GM19468 (cell line): ENCODE results near the gene SHQ1.
"Not testable (repeated sequence)": the region's sequence is repeated elsewhere in the genome, so short reads cannot be mapped to it uniquely, and the experiment has no call there.

Experiments used
- ATAC-seq: cut with Tn5 transposase; IDR thresholded peaks from one replicate; pipeline ENCODE4 v1.9.1; 2021; ENCODE audit warnings: mild to moderate bottlenecking, moderate library complexity, moderate number of reproducible peaks; ENCODE audit not compliant: unreplicated experiment; ENCODE audit errors: extremely low read depth

The SHQ1 gene

DNA sequence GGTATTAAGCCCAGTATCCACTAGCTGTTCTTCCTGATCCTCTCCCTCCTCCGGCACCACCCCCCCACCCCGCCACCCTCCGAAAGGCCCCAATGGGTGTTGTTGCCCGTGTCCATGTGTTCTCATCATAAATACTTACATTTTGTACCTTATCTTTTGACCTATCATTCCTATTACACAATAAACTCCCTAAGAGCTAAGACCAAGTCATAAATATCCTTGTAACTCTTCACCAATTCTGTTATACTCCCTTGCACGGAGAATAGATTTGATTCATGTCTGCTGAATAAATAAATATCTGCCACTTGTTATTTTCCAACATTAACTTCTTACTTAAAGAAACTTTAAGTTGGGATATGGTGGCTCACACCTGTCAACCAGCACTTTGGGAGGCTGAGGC, 43.9 kb downstream of the SHQ1 start:
- no peak for ATAC-seq

DNA sequence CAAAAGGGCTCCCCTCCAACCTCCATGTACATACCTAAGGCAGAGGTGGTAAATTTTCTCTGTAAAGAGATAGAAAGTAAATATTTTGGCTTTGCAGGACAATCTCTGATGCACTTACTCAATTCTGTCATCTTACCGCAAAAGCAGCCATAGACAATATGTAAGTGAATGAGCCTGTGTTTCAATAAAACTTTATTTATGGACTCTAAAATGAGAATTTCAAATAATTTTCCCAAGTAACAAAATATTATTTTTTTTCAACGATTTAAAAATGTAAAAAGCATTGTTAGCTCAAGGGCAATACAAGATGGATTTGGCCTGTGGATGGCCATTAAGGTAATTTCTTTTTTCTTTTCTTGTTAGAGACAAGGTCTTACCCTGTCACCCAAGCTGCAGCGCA, 44.7 kb downstream of the SHQ1 start:
- no peak for ATAC-seq

DNA sequence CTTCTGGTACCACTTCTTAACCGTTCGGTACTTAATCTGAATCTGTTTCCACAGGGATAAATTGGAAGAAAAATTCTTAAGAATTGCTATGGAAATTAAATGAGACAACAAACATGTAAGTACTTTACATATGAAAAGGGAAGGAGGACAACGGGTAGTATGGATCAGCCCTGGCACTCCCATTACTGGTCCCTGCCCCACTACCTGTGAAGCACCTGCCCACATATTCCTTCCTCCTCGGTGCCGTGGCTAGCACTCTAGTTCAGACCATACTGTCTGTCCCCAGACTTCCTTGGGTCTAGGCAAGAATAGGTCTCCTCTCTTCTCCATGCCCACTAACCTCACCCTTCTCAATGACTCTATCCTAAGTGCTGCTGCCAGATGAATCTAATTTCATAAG, 46.2 kb downstream of the SHQ1 start:
- no peak for ATAC-seq

DNA sequence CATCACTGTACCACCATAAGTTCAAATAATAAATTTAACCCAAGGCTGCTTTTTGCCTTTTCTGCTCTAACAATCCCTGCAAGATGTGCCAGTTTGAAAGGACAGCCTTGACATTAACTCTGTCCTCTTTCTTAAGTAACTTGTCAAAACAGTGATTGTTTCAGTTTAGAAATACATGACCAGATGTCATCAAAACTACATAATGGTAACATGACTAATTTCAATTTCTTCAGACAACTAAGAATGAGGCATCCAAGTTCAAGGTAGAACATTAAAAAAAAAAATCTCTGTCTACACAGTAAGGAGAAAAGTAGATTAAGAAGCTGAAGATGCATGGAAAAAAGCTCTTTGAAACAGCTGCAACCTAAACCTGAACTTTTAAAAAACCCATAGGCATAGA, 47.4 kb downstream of the SHQ1 start:
- no peak for ATAC-seq

DNA sequence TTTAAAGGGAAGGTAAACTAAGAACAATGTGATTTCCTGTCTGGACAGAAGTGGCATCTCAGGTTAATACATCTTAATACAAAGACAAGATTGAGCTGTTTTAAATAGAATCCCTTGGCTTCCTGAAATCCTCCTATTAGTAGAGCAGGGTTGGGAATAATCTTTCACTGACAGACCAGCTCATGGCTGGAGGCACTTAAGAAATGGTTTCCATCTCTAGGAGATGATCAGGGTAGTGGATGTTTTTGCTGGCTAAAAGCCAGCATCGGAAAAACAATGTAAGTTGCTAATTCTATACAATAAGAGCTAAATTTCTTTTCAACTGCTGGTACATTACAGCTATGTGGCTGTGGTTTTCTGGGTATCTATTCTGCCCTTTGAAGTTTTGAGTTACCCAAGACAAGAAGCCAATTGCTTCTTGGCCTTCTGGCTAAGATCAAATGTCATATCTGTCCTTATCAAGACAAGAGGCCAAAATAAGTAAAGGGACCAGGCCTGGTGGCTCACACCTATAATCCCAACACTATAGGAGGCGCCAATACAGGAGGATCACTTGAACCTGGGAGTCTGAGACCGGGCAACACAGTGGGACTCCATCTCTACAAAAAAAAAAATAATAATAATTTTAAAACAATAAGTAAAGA, 49.6 kb downstream of the SHQ1 start:
- ATAC-seq, result no peak

DNA sequence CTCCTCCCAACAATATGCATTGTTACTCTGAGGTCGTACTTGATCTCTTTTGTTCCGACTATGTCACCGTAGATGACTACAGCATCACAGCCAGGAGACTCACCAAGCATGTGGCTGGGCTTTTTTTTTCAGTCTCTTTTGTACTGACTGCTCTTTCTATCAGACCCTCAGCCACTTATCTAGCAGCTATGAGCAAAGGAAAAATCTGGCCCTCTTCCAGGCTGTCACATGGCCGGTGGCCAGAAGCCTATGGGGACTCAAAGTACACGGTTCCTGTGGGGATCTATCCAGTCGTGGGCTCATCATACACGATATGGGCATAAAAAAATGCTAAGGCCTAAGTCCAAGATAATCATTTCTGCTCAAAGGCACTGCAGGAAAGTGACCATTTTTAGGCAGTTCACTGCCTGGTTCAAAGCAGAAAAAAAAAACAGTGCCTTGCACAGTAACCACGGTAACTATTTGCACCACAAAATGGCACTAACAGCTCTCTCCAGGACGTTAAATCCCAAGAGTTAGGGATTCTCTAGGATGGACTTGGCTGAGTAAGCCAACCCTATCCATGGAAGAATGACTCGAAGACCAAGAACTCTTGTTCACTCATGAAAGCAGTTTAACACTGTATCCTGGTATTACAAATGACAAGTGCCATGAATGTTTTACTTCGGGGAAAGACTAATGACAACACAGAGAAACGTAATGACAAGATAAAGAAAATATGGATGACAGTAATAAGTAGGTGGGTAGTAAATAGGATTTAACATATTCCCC, 50.3 kb downstream of the SHQ1 start:
- ATAC-seq, result no peak

DNA sequence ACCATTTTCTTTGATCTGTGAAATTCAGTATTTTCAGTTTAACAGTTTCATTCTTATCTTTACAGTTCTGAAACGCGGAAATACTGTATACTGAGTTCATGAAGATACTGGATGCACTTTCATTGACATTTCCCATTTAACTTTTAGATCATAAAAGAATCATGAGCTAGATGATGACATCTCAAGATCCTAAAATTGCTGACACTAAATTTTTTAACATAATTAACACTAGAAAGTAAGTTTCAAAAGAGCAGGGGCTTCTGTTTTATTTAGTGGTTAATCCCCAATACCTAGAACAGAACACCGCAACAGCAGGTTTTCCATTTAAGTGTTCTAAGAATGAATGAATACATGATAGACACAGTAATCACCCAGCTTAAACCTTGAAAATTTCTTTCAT, 54.2 kb downstream of the SHQ1 start:
- ATAC-seq, result no peak

DNA sequence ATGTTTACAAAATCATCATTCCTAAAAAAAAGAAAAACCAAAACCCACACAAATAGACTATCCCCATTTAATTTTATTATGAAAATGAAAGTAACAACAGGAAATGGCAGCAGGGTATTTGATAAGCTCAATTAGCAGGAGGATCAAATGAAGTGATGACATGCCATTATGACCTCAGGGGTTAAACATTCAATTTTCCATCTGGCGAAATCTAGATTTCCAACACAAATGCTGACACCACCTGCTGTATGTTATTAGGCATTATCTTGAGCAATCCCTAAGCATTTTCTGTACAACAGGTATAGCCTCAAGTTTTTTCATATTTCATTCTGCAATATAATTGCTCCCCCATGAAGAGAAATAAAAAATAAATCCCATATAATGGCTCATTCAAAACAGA, 57.1 kb downstream of the SHQ1 start:
- no peak for ATAC-seq

DNA sequence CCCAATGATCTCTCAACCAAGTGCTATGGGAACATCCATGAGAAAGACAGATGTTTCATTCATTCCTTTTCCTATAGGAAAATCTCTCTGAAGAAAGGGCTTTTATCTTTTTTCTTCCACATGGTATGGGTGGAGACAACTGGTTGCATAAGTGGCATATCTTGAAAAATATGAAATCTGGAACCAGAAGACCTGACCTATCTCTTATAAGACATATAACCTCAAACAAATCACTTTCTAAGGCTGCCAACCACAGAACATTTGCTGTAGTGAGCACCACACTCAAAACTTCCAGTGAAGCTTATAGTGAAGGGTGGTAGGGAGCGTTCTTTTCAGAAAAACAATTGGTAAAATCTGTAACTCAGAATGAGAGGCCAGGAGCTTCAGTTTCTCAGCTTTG, 58.5 kb downstream of the SHQ1 start:
- no peak for ATAC-seq

DNA sequence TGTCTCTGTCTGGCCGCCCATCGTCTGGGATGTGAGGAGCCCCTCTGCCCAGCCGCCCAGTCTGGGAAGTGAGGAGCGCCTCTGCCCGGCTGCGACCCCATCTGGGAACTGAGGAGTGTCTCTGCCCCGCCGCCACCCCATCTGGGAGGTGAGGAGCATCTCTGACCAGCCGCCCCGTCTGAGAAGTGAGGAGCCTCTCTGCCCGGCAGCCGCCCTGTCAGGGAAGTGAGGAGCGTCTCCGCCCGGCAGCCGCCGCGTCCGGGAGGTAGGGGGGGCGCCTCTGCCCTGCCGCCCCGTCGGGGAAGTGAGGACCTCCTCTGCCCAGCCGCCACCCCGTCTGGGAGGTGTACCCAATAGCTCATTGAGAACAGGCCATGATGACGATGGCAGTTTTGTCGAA, 60.0 kb downstream of the SHQ1 start:
- ATAC-seq, result not testable (repeated sequence)

DNA sequence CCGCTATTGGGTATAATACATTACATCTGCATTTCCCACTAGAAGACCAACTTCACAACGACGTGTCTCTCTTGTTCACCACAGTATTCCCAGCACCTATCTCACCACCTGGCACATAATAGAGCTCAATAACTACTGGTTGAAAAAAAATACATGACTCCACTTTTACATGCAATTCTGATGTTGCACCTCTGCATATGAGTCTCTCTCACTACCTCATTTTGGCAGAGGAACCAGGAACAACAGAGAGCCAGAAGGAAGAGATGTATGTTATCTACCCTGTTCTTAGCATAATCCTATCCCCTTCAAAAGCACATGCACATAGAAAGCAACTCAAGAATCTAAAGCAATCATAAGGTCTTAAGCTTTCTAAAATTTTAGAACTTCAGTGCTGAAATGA, 61.6 kb downstream of the SHQ1 start:
- no peak for ATAC-seq

DNA sequence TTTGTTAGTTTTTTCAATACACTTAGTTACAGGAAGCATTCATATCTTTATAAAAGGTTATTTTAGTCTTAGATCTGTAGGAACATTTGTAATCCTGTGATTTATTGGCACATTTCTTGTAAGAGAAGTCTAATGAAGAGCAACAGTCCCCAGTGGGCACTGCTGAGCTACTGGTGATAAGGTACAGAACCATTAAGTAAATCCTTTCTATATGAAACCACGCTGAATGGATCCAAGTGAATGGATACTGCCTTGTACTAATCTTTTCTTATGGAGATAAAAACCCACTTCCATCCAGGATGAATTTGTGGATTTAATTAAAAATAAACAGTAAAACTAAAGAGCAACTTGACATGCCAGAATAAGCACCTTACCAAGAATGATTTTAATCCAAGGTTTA, 64.0 kb downstream of the SHQ1 start:
- ATAC-seq, result no peak

DNA sequence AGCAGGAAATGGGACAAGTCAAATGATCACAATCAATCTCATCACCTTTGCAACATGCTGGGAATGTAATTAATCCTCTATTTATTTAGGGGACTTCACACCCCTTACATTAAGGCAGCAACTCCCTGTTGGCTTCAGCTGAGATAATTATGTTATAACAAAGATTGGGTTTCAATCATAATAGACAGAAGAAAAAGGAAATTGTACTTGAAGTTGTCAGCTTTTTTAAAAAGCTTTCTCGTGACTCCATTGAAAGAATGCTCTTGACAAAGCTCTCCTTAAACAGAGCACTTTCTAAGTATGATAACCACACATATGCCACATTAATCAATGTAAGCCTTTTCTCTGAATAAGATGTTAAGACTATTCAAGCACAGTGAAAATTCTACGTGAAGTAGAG, 65.7 kb downstream of the SHQ1 start:
- no peak for ATAC-seq

DNA sequence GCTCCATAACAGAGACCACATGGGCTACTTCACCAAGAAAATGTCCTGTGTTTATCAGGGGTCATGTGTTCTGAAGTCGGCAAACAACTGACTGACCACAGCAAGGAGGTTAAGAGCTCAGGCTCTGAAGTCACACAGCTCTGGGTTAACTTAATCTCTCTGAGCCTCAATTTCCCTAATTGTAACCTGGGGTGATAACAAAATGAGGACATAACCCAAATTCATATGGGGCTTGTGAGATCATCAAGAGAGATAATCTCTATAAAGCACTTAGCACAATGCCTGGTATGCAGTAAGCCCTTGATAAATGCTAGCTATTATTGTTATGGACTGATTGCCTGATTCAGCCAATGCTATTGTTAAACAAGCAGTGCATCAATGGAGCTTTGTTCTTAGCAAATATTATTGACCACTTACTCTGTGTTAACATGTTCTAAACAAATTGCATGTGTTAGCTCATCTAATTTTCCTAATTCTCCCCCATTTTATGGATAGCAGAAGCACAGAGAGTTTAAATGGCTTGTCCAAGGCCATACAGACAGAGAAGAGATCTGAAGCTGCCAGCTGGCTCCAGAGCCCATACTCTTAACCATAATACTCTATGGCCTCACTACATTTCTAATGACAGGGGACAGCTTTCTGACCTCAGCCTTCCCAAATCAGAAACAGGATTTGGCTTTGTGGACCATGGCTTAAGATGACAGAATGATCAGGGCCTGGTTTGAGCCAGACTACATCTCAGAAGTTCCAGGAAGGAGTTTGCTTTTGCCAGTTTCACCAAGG, 78.3 kb downstream of the SHQ1 start:
- no peak for ATAC-seq

DNA sequence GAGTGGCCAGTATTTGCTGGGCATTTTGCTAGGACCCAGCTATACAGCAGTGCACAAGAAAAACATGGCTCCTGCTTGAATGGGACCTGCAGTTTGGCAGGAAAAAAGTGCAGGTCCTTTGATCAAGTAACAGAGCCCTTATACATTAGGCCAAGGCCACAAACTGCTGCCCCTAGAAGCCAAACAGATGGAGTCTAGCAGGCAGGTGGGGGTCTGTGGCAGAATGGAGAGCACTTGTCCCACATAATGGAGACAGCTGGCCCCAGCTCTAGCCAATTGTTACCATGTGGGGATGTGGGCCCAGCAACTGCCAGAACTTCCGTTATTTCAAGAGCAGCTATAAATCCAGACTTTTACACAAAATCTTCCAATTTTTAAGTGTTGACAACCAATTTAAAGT, 79.3 kb downstream of the SHQ1 start:
- no peak for ATAC-seq

DNA sequence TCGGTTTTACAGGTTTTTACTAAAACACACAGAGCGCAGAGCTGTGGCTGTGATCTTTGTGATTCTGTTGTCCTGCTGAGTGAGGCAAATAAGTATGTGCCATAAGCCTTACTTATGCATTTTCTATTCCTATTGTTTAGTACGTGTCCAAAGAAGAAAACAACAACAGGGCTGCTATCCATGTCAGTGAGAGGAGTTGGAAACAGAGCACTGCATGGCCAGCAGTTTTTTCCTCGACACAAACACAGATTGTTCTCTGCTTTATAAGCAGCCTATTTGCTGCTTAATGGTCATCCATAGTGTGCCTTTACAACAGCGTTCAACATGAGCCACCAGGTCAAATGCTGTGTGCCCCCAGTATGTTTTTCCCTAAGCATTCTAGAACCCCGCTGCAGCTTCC, 79.8 kb downstream of the SHQ1 start:
- ATAC-seq, result no peak

DNA sequence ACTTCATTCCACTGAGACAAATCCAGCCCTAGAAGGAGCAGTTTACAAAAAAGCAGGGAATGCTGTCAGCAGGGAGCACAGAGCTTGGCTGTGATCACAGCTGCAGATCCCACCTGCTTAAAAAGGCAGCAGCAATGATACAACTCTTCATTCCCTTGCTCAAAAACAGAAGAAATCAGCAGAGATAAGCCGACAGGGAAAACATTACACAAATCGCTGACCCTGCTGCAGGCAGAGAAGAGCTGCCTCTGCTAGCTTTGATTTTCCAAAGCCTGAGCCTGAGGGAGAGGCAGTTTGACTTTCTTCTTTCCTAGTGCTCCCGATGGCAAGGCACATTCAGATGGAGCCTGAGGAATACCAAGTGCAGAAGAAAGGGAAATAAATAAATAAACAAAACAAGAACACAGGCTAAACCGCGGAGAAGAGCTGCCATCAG, 80.2 kb downstream of the SHQ1 start:
- ATAC-seq, result no peak

DNA sequence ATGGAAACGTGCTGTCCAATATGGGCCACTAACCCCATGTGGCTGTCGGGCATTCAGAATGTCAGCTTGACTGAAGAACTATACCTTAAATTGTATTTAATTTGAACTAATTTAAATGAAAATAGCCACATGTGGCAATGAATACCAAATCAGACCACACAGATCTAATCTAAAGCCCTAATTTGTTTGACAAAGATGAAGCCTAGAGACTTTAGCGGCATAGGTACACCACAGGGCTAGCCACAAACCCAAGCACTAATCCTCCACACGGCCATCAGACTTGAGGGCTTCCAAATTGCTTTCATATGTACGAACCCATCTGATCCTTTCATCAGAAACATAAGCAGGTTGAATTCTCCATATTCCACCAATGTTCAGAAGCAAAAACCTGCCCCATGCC, 81.4 kb downstream of the SHQ1 start:
- no peak for ATAC-seq

DNA sequence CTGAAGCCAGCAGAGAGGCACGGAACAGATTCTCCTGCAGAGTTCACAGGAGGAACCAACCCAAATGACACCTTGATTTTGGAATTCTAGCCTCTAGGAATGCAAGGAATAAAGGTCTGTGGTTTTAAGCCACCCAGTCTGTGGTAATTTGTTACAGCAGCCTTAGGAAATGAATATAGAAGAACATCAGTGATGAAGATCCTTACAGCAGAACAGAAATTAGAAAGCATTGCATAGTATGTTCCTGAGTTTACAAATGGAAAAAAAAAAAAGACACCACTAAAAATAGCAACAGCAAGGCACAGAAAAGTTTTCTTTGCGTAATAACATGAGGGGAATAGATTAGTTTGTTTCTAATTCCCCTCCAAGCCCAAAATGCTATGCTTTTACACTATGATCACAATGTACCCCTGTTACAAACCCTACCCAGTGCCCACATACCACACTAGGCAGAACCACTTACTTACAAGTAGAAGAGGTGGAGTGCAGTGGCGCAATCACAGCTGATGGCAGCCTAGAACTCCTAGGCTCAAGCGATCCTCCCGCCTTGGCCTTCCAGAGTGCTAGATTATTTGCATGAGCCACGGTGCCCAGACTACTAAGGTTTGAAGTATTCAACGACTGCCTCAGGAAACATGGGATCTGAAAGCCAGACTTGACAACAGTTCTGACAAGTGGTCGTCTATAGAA, 84.3 kb downstream of the SHQ1 start:
- no peak for ATAC-seq

DNA sequence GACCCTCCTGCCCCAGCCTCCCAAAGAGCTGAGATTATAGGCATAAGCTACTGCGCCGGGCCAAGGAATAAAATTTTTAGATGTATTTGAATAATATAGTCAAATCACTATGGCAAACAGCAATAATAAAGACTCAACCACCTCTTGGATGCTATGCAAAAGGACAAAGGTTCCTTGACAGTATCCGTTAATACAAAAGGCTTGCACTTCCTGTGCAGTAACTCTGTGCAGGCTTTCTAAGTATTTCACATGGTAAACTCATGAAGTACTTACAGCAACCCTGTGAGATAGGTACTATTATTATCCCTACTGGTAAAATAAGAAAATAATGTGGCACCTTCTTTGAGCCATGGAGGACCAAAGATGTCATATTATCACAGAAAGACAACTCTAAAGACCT, 86.8 kb downstream of the SHQ1 start:
- no peak for ATAC-seq

DNA sequence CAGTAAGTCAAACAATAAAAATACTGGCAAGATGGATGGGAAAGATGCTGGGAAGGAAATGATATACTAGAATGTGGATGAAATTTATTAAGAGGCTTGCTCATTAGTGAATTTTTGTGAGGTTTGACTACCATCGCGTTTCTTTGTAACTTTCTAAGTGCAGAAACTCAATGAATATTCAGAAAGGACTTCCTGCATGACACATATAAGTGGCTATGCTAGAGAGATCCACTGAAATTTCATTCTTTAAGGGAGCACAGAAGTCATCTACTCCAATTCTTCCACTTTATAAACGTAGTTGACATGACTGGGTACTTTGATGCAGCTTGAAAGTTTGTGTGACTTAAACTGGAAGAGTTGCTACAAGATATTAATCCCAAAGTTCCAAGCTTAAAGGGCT, 88.0 kb downstream of the SHQ1 start:
- no peak for ATAC-seq
